Body of pancreas (tissue), 4 donors: ENCODE measurements around the gene SERAC1. TPM values are rescaled to one million over a fixed set of nuclear protein-coding genes. Genes with fewer than 3 reads are reported as not detected.

Experiments used
- ATAC-seq: fragments of 150-250 bp; one replicate; pipeline ENCODE4 v1.9.1; 2016
- DNase-seq, 4 donors: peaks; one replicate each; pipeline ENCODE4 v3.0.0-alpha.2; 2019
- H3K27ac ChIP-seq, 4 donors: fragments of 200-600 bp; sonication (generic); 1 replicate in 3 of 4; 2 replicates in 1 of 4; pipeline versions ENCODE4 v1.5.1 to v1.6.1; 2016 to 2019; ENCODE audit warnings: mild to moderate bottlenecking in 1 of 4, mixed read lengths in 1 of 4, moderate library complexity in 1 of 4
- H3K27me3 ChIP-seq, 2 donors: fragments of 200-600 bp; sonication (generic); one replicate each; pipeline ENCODE4 v1.6.0; 2016; ENCODE audit warnings: mild to moderate bottlenecking in 1 of 2
- H3K36me3 ChIP-seq, 2 donors: fragments of 200-600 bp; sonication (generic); replicated peaks in 1 of 2; 2 replicates each; pipeline ENCODE4 v1.5.1; 2016; ENCODE audit warnings: low read depth in 2 of 2; ENCODE audit not compliant: insufficient read depth in 1 of 2
- H3K4me1 ChIP-seq: fragments of 200-600 bp; sonication (generic); one replicate; pipeline ENCODE4 v1.6.0; 2016
- H3K4me3 ChIP-seq, 2 donors: fragments of 200-600 bp; sonication (generic); 1 replicate in 1 of 2; 2 replicates in 1 of 2; pipeline ENCODE4 v1.5.1; 2016 to 2019
- H3K9me3 ChIP-seq, 3 donors: fragments of 200-600 bp; sonication (generic); 1 replicate in 2 of 3; 2 replicates in 1 of 3; pipeline ENCODE4 v1.5.1; 2016
- POLR2A ChIP-seq, 3 donors: fragments of 450-650 bp; IDR thresholded peaks; one replicate each; pipeline ENCODE4 v1.6.1; 2016; ENCODE audit warnings: antibody characterized with exemption in 3 of 3, mild to moderate bottlenecking in 2 of 3
- WGBS, 2 donors: methylation state at CpG; one replicate each; pipeline ENCODE4 v1.1.5; 2017; 5-methylcytosine and 5-hydroxymethylcytosine counted together
- intact Hi-C: fragments of 100-400 bp; cut with DNase I; formaldehyde crosslinking; loops from one replicate; pipeline ENCODE4 v1.15.1; 2023
- total RNA-seq, 2 donors: library from RNA; depleted of rRNA; stranded (reverse); fragments of >200 nt; gene quantifications; one replicate each; pipeline ENCODE4 v1.1.0, GENCODE V29; 2016
- TF ChIP-seq, protein P1 (sequence below), 7 experiments: fragments of 450-650 bp in 4 of 7; fragments of 200-600 bp in 3 of 7; sonication (generic) in 3 of 7; IDR thresholded peaks; one replicate each; pipeline ENCODE4 v1.5.1; 2016 to 2019; ENCODE audit warnings: antibody characterized with exemption in 7 of 7

The SERAC1 gene
- total RNA-seq, 2 donors from 2014 or later, result 10.5 to 14.8 TPM

DNA sequence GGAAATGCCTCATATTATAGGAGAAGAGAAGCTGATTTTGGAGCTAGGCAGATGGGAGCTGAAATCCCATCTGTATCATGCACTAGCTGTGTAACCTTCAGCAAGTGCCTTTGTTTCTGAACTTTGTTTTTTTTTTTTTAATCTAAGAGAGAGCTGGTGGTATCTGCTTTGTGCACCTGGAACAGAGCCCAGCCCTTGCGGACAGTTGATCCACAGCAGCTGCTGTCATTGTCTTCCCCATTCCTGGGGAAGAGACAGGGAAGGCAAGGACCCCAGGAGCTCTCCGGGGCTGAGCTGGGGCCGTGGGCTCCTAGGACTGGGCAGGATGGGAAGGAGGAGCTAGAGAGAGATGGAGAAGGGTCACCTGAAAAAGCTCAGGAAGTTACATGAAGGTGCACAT is 94.3 kb downstream of the SERAC1 start:
- Histone ChIP-seq H3K9me3 (no peaks in the 10 kb centered on the region), H3K4me3 (no peak overlapping the region), H3K27ac (no peak overlapping the region), H3K36me3 (peaks cover 0 to 15% of the 10 kb centered on the region in 2 donors), H3K4me1 (peaks cover 5% of the 10 kb centered on the region), H3K27me3 (no peaks in the 10 kb centered on the region)
- no peak for ATAC-seq
- DNase-seq, result no peak
- WGBS, 2 donors, result 75% methylated on average over 3 of the region's 3 CpGs
- intact Hi-C loops, result loop anchor here (10.0 kb wide), 1 partner anchor 99 kb away; no protein-coding TSS in a partner anchor
- no peak for TF ChIP-seq POLR2A (IDR thresholded peaks at IDR 0.05)
- TF ChIP-seq, protein P1, sequence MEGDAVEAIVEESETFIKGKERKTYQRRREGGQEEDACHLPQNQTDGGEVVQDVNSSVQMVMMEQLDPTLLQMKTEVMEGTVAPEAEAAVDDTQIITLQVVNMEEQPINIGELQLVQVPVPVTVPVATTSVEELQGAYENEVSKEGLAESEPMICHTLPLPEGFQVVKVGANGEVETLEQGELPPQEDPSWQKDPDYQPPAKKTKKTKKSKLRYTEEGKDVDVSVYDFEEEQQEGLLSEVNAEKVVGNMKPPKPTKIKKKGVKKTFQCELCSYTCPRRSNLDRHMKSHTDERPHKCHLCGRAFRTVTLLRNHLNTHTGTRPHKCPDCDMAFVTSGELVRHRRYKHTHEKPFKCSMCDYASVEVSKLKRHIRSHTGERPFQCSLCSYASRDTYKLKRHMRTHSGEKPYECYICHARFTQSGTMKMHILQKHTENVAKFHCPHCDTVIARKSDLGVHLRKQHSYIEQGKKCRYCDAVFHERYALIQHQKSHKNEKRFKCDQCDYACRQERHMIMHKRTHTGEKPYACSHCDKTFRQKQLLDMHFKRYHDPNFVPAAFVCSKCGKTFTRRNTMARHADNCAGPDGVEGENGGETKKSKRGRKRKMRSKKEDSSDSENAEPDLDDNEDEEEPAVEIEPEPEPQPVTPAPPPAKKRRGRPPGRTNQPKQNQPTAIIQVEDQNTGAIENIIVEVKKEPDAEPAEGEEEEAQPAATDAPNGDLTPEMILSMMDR (IDR thresholded peaks at IDR 0.05), result no peak

DNA sequence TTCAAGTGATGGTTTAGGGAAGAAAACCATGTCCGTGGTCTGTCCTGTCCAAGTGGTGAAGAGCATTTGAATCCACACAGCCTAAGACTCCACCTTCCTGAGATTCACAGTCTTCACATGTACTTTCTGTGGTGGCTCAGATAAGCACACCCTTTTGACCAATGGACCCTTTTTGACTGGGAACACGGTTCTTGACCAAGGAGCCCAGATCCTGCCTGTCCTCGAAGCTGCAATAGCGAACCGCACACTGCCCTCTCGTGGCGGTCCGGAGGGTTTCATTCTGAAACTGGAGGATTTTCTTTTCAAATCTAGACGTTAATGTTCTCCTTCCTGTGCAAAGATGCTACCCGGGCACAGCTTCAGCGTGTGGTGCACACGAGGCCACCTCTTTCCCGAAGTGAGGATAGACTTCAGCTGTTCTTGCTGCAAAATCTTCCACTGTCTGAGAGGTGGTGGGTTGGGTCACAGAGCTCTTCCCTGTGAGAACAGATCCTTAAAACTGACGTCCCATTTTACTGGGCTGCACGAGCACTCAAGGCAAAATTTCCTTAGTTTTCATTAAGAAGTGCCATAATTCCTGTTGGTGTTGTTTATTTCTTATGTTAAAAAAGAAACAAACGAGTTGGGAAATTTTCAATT is 95.9 kb downstream of the SERAC1 start:
- H3K9me3 ChIP-seq, result no peaks in the 10 kb centered on the region
- H3K27ac ChIP-seq, result no peak overlapping the region
- H3K27me3 ChIP-seq, result no peaks in the 10 kb centered on the region
- 17 to 21% methylated on average over 15 to 16 of the region's 16 CpGs for WGBS, 2 donors
- TF ChIP-seq POLR2A (IDR thresholded peaks at IDR 0.05), result no peak
- TF ChIP-seq, protein P1 (IDR thresholded peaks at IDR 0.05), result peak; percentile 46 to 82 (median 80)
- peaks cover 0 to 9% of the 10 kb centered on the region in 2 donors for H3K36me3 ChIP-seq
- DNase-seq, result peak; percentile 75 to 76 (median 76)
- peaks cover 9% of the 10 kb centered on the region for H3K4me1 ChIP-seq
- no peak overlapping the region for H3K4me3 ChIP-seq
- ATAC-seq, result peak; percentile 69
- intact Hi-C loops, result loop anchor here (10.0 kb wide), 1 partner anchor 97 kb away; no protein-coding TSS in a partner anchor

DNA sequence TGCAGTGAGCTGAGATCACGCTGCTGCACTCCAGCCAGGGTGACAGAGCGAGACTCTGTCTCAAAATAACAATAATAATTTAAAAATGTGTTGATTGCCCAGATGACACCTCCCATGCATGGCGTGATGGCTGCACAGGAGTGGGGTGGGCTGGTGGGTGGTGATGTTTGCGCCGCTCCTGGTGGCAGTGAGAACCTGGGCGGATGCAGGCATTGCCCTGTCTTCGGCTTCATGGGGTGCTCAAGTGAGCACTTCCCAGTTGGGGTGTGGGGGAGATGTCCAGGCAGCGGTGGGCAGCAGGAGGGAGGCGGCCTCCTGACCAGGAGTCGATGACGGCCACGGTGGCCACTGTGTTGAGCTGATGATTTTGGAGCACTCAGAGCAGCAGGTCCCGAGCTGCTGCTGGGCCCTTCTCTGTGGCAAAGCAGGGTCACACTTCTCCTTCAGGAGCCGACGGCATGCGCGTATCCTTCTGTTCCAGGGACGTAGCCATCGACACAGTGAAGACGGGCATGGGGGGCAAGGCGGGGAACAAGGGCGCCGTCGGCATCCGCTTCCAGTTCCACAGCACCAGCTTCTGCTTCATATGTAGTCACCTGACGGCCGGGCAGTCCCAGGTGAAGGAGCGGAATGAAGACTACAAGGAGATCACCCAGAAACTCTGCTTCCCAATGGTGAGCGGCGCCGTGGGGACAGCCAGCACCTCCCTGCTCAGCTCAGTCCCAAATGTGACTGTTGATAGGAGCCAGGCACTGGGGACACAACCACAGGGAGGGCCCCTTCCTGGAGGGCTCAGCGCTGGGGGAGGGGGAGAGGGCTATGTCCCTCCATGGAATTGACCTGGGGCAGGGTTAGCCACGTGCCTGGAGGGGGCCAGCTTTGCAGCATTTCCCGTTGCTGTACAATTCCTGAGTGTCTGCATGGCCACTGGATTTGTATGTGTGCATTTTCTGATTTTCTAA is 96.7 kb downstream of the SERAC1 start:
- WGBS, 2 donors, result 88% methylated on average over 33 to 34 of the region's 34 CpGs
- H3K27ac ChIP-seq, result no peak overlapping the region
- no peaks in the 10 kb centered on the region for H3K9me3 ChIP-seq
- H3K27me3 ChIP-seq, result no peaks in the 10 kb centered on the region
- no peak for DNase-seq
- intact Hi-C loops, result loop anchor here (10.0 kb wide), 1 partner anchor 97 kb away; no protein-coding TSS in a partner anchor
- ATAC-seq, result no peak
- no peak overlapping the region for H3K4me3 ChIP-seq
- peaks cover 9% of the 10 kb centered on the region for H3K4me1 ChIP-seq
- peaks cover 0 to 8% of the 10 kb centered on the region in 2 donors for H3K36me3 ChIP-seq
- no peak for TF ChIP-seq POLR2A (IDR thresholded peaks at IDR 0.05)
- TF ChIP-seq, protein P1 (IDR thresholded peaks at IDR 0.05), result no peak

- DNase-seq, result no peak
Observed at GRCh38 chr6:158070513-158070912, 97.5 kb downstream of the SERAC1 start.

More at GRCh38 chr6:158070513-158070912, 97.5 kb downstream of the SERAC1 start:
- no peak for TF ChIP-seq POLR2A (IDR thresholded peaks at IDR 0.05)
- TF ChIP-seq, protein P1 (IDR thresholded peaks at IDR 0.05), result no peak
- WGBS, 2 donors, result 93 to 96% methylated on average over 9 to 10 of the region's 10 CpGs
- intact Hi-C loops, result loop anchor here (10.0 kb wide), 1 partner anchor 96 kb away; no protein-coding TSS in a partner anchor
- no peak for ATAC-seq
- H3K9me3 ChIP-seq, result no peaks in the 10 kb centered on the region
- H3K27me3 ChIP-seq, result no peaks in the 10 kb centered on the region
- peaks cover 9% of the 10 kb centered on the region for H3K4me1 ChIP-seq
- H3K36me3 ChIP-seq, result peaks cover 0 to 8% of the 10 kb centered on the region in 2 donors
- peak overlapping the region in 1 of 4 donors; percentile 22 for H3K27ac ChIP-seq
- H3K4me3 ChIP-seq, result no peak overlapping the region
